ENCODE data around the gene EEF1A1. TPM values are rescaled to one million over a fixed set of nuclear protein-coding genes. Genes with fewer than 3 reads are reported as not detected.
"Not testable (repeated sequence)": the region's sequence is repeated elsewhere in the genome, so short reads cannot be mapped to it uniquely, and the experiment has no call there.

Gene EEF1A1
- polyA plus RNA-seq, 1 of the 3 experiments (the other 2 are of a cell fraction): 10,787 TPM

DNA sequence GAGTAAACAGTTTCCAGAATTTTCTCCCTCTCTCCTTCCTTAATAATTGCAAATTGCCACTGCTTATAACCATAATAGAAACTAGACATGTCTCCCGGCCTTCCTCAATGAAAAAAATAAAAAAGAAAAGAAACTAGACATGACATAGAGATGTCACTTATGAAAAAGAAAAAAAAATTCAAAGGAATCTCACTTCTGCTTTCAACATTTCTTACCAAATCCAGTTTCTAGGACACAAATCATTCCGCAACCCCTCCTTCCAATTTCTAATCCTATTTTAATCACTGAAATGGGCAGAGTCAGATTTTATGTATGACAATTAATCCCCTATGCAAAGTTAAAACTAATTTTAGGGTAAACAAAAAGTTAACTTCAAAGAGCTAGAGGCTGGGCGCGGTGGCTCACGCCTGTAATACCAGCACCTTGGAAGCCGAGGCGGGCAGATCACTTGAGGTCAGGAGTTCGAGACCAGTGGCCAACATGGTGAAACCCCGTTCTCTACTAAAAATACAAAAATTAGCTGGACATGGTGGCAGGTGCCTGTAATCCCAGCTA, 40.1 kb upstream of the EEF1A1 start:
- Histone ChIP-seq H3K27me3 (ENCODE audit: insufficient read depth) (no peaks in the 10 kb centered on the region), H3K4me1 (ENCODE audit: control insufficient read depth in 1 of 2, insufficient read depth in 2 of 2, low read depth in 1 of 2, low read length in 1 of 2) (peaks cover 3 to 6% of the 10 kb centered on the region in 2 experiments; a peak in 2 of 4 replicates), H3K79me2 (ENCODE audit: insufficient read depth) (no peaks in the 10 kb centered on the region), H3K4me3 (ENCODE audit: low read depth in 2 of 2, low read length in 1 of 2) (no peak overlapping the region), H2AFZ (ENCODE audit: low read depth) (peak overlapping the region; percentile 67; the same call in 1 of the 2 replicates), H3K9ac (no peak overlapping the region), H3F3A (replicated peaks; ENCODE audit: insufficient read depth) (no peaks in the 10 kb centered on the region), H3K27ac (ENCODE audit: low read depth in 2 of 2, low read length in 1 of 2) (no peak overlapping the region), H3K9me2 (no peaks in the 10 kb centered on the region), H3K36me3 (replicated peaks in 1 of 2; ENCODE audit: control insufficient read depth in 1 of 2, insufficient read depth in 2 of 2, low read length in 1 of 2) (no peaks in the 10 kb centered on the region), H4K20me1 (ENCODE audit: insufficient read depth) (no peaks in the 10 kb centered on the region), H3K4me2 (no peak overlapping the region), H3K9me3 (no peaks in the 10 kb centered on the region)
- CTCF ChIA-PET: no interaction called here
- WGBS (ENCODE audit: low lambda C conversion rate): 96% methylated on average over 9 of the region's 9 CpGs
- DNase-seq: no peak
- POLR2A ChIA-PET: no interaction called here
- TF ChIP-seq MXI1 (IDR thresholded peaks at IDR 0.05; ENCODE audit: low read depth, low read length) (no peak), RXRA (IDR thresholded peaks at IDR 0.05; ENCODE audit: borderline replicate concordance, low read depth) (no peak), POLR2AphosphoS5 (IDR thresholded peaks at IDR 0.05; ENCODE audit: low read depth, low read length) (no peak), EP300 (IDR thresholded peaks at IDR 0.05; ENCODE audit: borderline replicate concordance in 1 of 2, low read depth in 1 of 2, low read length in 1 of 2) (no peak), FOXM1 (IDR thresholded peaks at IDR 0.05; ENCODE audit: low read depth) (no peak), SMC3 (IDR thresholded peaks at IDR 0.05; ENCODE audit: low read depth, low read length) (no peak), FOXJ3 (CRISPR knock-in tag; IDR thresholded peaks at IDR 0.05) (no peak)
- TF ChIP-seq, protein P1, sequence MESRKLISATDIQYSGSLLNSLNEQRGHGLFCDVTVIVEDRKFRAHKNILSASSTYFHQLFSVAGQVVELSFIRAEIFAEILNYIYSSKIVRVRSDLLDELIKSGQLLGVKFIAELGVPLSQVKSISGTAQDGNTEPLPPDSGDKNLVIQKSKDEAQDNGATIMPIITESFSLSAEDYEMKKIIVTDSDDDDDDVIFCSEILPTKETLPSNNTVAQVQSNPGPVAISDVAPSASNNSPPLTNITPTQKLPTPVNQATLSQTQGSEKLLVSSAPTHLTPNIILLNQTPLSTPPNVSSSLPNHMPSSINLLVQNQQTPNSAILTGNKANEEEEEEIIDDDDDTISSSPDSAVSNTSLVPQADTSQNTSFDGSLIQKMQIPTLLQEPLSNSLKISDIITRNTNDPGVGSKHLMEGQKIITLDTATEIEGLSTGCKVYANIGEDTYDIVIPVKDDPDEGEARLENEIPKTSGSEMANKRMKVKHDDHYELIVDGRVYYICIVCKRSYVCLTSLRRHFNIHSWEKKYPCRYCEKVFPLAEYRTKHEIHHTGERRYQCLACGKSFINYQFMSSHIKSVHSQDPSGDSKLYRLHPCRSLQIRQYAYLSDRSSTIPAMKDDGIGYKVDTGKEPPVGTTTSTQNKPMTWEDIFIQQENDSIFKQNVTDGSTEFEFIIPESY (IDR thresholded peaks at IDR 0.05; ENCODE audit: borderline replicate concordance, low read depth): no peak
- TF ChIP-seq, protein P2, sequence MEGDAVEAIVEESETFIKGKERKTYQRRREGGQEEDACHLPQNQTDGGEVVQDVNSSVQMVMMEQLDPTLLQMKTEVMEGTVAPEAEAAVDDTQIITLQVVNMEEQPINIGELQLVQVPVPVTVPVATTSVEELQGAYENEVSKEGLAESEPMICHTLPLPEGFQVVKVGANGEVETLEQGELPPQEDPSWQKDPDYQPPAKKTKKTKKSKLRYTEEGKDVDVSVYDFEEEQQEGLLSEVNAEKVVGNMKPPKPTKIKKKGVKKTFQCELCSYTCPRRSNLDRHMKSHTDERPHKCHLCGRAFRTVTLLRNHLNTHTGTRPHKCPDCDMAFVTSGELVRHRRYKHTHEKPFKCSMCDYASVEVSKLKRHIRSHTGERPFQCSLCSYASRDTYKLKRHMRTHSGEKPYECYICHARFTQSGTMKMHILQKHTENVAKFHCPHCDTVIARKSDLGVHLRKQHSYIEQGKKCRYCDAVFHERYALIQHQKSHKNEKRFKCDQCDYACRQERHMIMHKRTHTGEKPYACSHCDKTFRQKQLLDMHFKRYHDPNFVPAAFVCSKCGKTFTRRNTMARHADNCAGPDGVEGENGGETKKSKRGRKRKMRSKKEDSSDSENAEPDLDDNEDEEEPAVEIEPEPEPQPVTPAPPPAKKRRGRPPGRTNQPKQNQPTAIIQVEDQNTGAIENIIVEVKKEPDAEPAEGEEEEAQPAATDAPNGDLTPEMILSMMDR (IDR thresholded peaks at IDR 0.05): no peak
- TF ChIP-seq, protein P3, sequence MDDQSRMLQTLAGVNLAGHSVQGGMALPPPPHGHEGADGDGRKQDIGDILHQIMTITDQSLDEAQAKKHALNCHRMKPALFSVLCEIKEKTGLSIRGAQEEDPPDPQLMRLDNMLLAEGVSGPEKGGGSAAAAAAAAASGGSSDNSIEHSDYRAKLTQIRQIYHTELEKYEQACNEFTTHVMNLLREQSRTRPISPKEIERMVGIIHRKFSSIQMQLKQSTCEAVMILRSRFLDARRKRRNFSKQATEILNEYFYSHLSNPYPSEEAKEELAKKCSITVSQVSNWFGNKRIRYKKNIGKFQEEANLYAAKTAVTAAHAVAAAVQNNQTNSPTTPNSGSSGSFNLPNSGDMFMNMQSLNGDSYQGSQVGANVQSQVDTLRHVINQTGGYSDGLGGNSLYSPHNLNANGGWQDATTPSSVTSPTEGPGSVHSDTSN (IDR thresholded peaks at IDR 0.05): no peak

DNA sequence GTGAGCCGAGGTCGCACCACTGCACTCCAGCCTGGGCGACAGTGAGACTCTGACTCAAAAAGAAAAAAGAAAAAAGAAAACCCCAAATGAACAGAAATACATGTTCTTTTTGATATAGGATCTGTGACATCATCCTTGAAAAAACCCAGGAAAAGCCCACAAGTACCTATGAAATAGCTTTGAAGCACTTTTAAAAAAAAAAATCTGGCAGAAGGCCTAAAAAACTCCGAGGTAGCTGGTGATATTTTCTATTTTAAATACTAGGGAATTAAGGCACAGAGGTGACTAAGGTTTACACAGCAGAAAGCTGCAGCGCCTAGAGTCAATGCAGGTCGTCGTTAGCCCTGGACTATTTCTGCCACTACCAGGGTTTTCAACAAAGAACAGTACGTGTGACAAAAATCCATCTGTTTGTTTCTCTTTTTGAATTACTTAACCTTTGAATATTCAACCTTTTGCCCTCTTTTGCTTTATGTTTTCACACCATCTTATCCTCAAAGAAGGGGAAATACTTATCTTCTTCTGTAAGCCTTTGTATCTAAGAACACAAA, 39.4 kb upstream of the EEF1A1 start:
- Histone ChIP-seq H2AFZ (ENCODE audit: low read depth) (peak overlapping the region; percentile 67; the same call in 1 of the 2 replicates), H3K27me3 (ENCODE audit: insufficient read depth) (no peaks in the 10 kb centered on the region), H3K27ac (ENCODE audit: low read depth in 2 of 2, low read length in 1 of 2) (no peak overlapping the region), H3K79me2 (ENCODE audit: insufficient read depth) (no peaks in the 10 kb centered on the region), H3K9ac (no peak overlapping the region), H3K4me2 (no peak overlapping the region), H3K9me2 (no peaks in the 10 kb centered on the region), H3K9me3 (no peaks in the 10 kb centered on the region), H3K4me3 (ENCODE audit: low read depth in 2 of 2, low read length in 1 of 2) (no peak overlapping the region), H3K4me1 (ENCODE audit: control insufficient read depth in 1 of 2, insufficient read depth in 2 of 2, low read depth in 1 of 2, low read length in 1 of 2) (peaks cover under 1 to 3% of the 10 kb centered on the region in 2 experiments; a peak in 2 of 4 replicates), H3K36me3 (replicated peaks in 1 of 2; ENCODE audit: control insufficient read depth in 1 of 2, insufficient read depth in 2 of 2, low read length in 1 of 2) (no peaks in the 10 kb centered on the region), H4K20me1 (ENCODE audit: insufficient read depth) (no peaks in the 10 kb centered on the region), H3F3A (replicated peaks; ENCODE audit: insufficient read depth) (no peaks in the 10 kb centered on the region)
- TF ChIP-seq TAF1 (IDR thresholded peaks at IDR 0.05; ENCODE audit: borderline replicate concordance, low read depth, low read length): no peak
- no peak for TF ChIP-seq MXI1 (IDR thresholded peaks at IDR 0.05; ENCODE audit: low read depth, low read length)
- ChIA-PET POLR2A (no interaction called here), CTCF (no interaction called here)
- DNase-seq: no peak
- WGBS (ENCODE audit: low lambda C conversion rate): 81% methylated on average over 8 of the region's 8 CpGs

DNA sequence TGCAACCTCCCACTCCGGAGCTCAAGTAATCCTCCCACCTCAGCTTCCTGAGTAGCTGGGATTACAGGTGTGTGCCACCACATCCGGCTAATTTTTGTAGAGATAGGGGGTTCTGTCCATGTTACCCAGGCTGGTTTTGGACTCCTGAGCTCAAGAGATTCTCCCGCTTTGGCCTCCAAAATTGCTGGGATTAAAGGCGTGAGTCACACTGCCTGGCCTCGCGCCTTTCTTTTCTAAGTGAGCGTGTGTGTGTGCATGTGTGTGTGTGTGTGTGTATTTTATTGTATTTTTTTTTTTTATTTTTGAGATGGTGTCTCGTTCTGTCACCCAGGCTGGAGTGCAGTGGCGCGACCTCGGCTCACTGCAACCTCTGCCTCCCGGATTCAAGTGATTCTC, 38.6 kb upstream of the EEF1A1 start:
- POLR2A ChIA-PET; H3K79me2 ChIP-seq (ENCODE audit: insufficient read depth); CTCF ChIA-PET: not testable (repeated sequence)

More for the DNA sequence above, 38.6 kb upstream of the EEF1A1 start:
- H3K36me3 ChIP-seq (replicated peaks in 1 of 2; ENCODE audit: control insufficient read depth in 1 of 2, insufficient read depth in 2 of 2, low read length in 1 of 2); H2AFZ ChIP-seq (ENCODE audit: low read depth); H3K4me3 ChIP-seq (ENCODE audit: low read depth in 2 of 2, low read length in 1 of 2); H3K27ac ChIP-seq (ENCODE audit: low read depth in 2 of 2, low read length in 1 of 2); H3K9me3 ChIP-seq; H3K9me2 ChIP-seq; H3K9ac ChIP-seq; H4K20me1 ChIP-seq (ENCODE audit: insufficient read depth); H3K27me3 ChIP-seq (ENCODE audit: insufficient read depth); DNase-seq; H3F3A ChIP-seq (replicated peaks; ENCODE audit: insufficient read depth); H3K4me2 ChIP-seq; H3K4me1 ChIP-seq (ENCODE audit: control insufficient read depth in 1 of 2, insufficient read depth in 2 of 2, low read depth in 1 of 2, low read length in 1 of 2): not testable (repeated sequence)
- WGBS (ENCODE audit: low lambda C conversion rate): 97% methylated on average over 12 of the region's 12 CpGs
